Left ventricle myocardium superior (tissue), 1 donor: ENCODE results near the gene ZNF677. TPM values are rescaled to one million over a fixed set of nuclear protein-coding genes. Genes with fewer than 3 reads are reported as not detected.
"Not testable (repeated sequence)": the region's sequence is repeated elsewhere in the genome, so short reads cannot be mapped to it uniquely, and the experiment has no call there.

Source experiments
- ATAC-seq: fragments of 200-7000 bp; cut with Tn5 transposase; one replicate; pipeline ENCODE4 v1.9.1; 2020; ENCODE audit warnings: mild to moderate bottlenecking, moderate library complexity
- DNase-seq: peaks from one replicate; pipeline ENCODE4 v3.0.0-alpha.2; 2020
- intact Hi-C: fragments of 100-400 bp; cut with micrococcal nuclease; formaldehyde crosslinking; loops from one replicate; pipeline ENCODE4 v1.11.0; 2022
- total RNA-seq: library from RNA; stranded (reverse); fragmentation: NEBNext Ultra II Directional; extraction: Animal tissue kit (Norgen Biotek cat#: 25700); gene quantifications from one replicate; pipeline ENCODE4 v1.2.1, GENCODE V29; 2021
- donor health status: DM: no; HTN: yes; CAD: no; lungs with severe emphysema.

ZNF677 gene
- total RNA-seq, 1 donor from 2014 or later, result 22.9 TPM

DNA sequence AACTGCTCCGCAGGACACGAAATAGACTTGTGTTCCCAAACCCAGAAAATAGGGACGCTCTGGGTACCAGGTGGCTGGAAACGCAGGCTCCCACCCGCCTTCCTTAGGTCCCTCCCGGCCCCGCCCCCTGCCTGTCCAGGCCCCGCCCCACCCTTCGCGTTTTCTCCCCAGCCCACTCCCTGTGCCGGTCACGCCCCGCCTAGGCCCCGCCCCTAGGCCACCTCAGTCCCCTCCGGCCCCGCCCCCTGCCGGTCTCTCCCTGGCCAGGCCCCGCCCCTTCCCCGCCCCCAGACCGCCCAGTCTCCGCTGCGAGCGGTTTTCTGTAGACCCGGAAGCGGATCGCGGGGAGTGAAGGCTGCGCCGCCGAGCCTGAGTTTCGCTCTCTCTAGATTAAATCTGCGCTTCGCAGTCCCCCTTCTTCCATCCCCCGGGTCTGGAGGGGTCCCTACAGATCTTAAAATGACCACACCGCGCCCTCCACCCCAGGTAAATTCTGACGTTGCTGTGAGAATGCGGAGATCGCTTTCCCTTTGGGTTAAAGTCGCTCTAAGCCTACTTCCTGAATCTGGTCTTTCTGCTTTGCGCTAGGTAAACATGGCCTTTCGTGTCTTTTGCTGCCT lies 57.8 kb downstream of the ZNF677 start:
- intact Hi-C loops, result no loop called here
- peak; percentile 99 for DNase-seq
- ATAC-seq, result peak; percentile 96

DNA sequence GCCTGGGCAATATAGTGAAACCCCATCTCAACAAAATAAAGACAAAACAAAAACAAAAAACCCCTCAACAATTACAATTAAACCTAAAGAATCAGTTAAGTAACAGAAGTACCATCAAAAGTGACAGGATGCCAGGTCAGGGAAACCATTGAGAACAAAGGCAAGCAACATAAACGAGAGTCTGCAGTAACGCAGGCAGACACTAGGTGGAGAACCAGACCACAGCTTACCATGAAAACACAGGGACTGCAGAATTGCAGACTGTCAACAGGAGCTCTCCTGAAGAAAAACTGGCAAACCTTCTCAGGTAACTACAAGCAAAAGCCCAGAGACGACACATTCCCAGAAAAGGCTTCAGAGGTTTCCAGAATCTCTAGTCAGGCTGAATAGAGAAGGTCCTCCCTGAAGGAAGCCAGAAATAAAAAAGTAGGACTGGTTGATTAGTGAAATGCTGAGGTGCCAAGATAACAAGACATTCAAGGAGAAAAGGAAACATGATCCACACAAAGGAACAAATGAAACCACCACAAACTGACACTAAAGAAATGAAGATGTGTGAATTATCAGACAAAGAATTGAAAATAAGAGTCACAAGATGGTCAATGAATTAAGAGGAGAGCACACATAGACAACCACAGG lies 59.3 kb downstream of the ZNF677 start:
- intact Hi-C loops, result no loop called here
- peak; percentile 58 for ATAC-seq

DNA sequence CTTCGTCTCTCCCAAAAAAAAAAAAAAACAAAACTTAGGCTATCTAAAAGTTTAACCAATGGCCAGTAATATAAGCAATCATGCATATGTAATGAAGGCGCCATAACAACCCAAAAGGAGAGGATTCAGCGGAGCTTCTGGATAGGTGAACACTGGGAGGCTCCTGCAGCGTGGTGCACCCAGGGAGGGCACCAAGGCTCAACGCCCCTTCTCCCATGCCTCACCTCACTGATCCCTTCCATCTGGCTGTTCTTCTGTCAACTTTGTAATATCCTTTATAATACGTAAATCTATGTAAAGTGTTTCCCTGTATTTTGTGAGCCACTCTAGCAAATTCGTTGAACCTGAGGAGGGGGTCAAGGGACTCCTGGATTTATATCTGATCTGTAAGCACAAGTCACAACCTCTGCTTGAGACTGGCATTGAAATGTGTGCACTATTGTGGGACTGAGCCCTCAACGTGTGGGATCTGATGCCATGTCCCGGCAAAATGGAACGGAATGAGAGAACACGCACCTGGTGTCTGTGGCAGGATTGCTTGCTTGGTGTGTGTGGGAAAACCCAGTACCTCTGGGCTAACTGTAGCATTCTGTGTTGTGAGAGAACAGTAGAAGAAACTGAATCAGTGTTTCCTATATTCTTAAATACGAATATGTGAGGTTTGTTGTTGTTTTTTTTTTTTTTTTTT lies 61.0 kb downstream of the ZNF677 start:
- ATAC-seq (peak; percentile 2), DNase-seq (no peak)
- intact Hi-C loops, result no loop called here

More for the DNA sequence above, 59.3 kb downstream of the ZNF677 start:
- peak; percentile 67 for DNase-seq

DNA sequence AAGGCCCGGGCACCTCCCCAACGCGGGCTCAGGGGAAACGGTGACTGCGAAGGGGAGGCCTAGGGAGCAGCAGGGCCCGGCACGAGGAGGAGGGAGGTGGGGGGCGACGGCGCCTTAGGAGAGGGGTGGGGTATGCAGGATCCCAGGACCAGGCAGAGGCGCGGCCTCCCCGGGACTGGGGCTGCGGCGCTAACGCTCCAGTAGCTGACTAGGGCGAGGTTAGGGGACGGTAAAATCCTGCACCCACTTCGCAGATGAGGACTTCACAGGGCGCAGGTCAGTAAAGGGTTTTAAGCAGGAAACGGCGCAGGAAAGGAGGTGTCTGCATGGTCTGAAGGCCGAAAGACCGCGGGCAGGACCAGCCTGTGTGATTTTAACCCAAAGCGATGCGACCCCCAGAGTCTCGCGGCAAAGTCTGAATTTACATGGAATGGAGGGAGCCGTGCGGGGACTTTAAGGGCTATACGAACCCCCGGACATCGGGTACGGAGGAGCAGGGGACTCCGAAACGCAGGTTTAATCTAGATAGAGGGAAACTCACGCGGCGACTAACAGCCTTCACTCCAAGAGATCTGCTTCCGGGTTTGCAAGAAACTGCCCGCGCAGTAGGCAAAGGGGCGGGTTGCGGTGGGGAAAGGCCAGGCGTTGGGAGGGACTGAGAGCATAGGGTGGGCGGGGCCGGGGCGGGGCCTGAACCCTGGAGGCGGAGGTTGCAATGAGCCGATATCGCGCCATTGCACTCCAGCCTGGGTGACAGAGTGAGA lies 61.7 kb downstream of the ZNF677 start, which contains the start of gene ZNF665:
ZNF665 (minus strand) TSS at position 588 of the 764 bp plus-strand sequence. CDS start 10,460 bp downstream, outside the sequence.
- intact Hi-C loops, result no loop called here
- ATAC-seq, result peak; percentile 85
- peak; percentile 91 for DNase-seq

DNA sequence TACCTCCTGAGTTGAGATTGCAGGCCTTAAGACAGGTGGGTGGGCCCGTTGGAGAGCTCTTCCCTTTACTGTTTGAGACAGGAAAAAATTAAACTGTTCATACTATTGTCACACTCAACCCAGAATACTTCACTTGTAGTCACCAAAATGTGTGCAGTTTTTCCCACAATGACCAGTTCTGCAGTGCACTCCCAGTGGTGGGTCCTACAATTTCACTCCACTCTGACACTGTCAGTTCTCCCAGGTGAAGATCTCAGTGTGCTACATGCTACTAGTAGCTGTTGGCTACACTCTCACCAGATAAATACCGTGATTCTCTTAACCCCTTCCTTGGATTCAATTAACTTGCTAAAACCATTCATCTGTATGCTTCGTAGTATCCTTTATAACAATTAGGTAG lies 64.4 kb downstream of the ZNF677 start:
- ATAC-seq (no peak), DNase-seq (no peak)
- intact Hi-C loops, result no loop called here

DNA sequence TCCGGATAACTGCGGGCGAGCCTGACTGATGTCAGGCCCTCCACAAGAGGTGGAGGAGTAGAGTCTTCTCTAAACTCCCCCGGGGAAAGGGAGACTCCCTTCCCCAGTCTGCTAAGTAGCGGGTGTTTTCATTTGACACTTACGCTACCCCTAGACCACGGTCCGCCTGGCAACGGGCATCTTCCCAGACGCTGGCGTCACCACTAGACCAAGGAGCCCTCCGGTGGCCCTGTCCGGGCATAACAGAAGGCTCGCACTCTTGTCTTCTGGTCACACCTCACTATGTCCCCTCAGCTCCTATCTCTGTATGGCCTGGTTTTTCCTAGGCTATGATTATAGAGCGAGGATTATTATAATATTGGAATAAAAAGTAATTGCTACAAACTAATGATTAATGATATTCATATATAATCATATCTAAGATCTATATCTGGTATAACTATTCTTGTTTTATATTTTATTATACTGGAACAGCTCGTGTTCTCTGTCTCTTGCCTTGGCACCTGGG lies 64.9 kb downstream of the ZNF677 start:
- ATAC-seq, intact Hi-C loops, DNase-seq: not testable (repeated sequence)

Other genes starting within 250 kb of the ZNF677 start
- not detected for gene ERVV-1, start 241.0 kb downstream of the ZNF677 start, total RNA-seq
- gene ERVV-2, start 210.1 kb downstream of the ZNF677 start, total RNA-seq, result not detected
- 19.2 TPM for gene ZNF160, start 151.5 kb downstream of the ZNF677 start, total RNA-seq
- gene ZNF415, start 122.0 kb downstream of the ZNF677 start, total RNA-seq, result 23.9 TPM
- gene ZNF347, start 95.8 kb downstream of the ZNF677 start, total RNA-seq, result 6.6 TPM
- gene ZNF665, start 61.5 kb downstream of the ZNF677 start, total RNA-seq, result 0.64 TPM
- gene VN1R2, start 3.4 kb upstream of the ZNF677 start, total RNA-seq, result not detected
- gene VN1R4, start 12.8 kb upstream of the ZNF677 start, total RNA-seq, result not detected
- gene ZNF845, start 78.9 kb upstream of the ZNF677 start, total RNA-seq, result 3.5 TPM
- gene ZNF525, start 110.8 kb upstream of the ZNF677 start, total RNA-seq, result 2.5 TPM
- 4.7 TPM for gene ZNF765, start 140.3 kb upstream of the ZNF677 start, total RNA-seq
- 4.1 TPM for gene ZNF761, start 177.1 kb upstream of the ZNF677 start, total RNA-seq
- gene ZNF813, start 212.9 kb upstream of the ZNF677 start, total RNA-seq, result 1.3 TPM